HepG2 (cell line): ENCODE data around the gene PRM2. TPM values are rescaled to one million over a fixed set of nuclear protein-coding genes. Genes with fewer than 3 reads are reported as not detected.

ENCODE experiments used
- BORCS8-MEF2B ChIP-seq: sonication (generic); formaldehyde crosslinking; IDR thresholded peaks from 2 replicates; pipeline ENCODE4 v1.8.0; 2022; ENCODE audit warnings: mild to moderate bottlenecking, missing genetic modification reagents
- KDM2A ChIP-seq: sonication (generic); formaldehyde crosslinking; IDR thresholded peaks from 2 replicates; pipeline ENCODE4 v1.4.0; 2020; ENCODE audit warnings: low read depth, missing genetic modification reagents, borderline replicate concordance
- ONECUT2 ChIP-seq: sonication (generic); formaldehyde crosslinking; IDR thresholded peaks from 2 replicates; pipeline ENCODE4 v1.4.0; 2020; ENCODE audit warnings: missing genetic modification reagents
- POLR2A ChIP-seq, 2 experiments: IDR thresholded peaks; 2 replicates each; pipeline ENCODE4 v1.6.1; 2011; ENCODE audit warnings: low read depth in 2 of 2, low read length in 2 of 2, mild to moderate bottlenecking in 1 of 2, moderate library complexity in 1 of 2; ENCODE audit not compliant: insufficient read depth in 1 of 2
- U2AF1 ChIP-seq: fragments of 200-400 bp; formaldehyde crosslinking; optimal IDR thresholded peaks from 2 replicates; pipeline ENCODE3; 2017; ENCODE audit warnings: mild to moderate bottlenecking, low read depth, low read length
- ZBTB3 ChIP-seq: sonication (generic); formaldehyde crosslinking; IDR thresholded peaks from 2 replicates; pipeline ENCODE4 v1.4.0; 2020; ENCODE audit warnings: low read depth, mild to moderate bottlenecking, moderate library complexity, missing genetic modification reagents, borderline replicate concordance
- polyA plus RNA-seq, 8 experiments: library from polyadenylated mRNA; depleted of rRNA in 3 of 8; stranded (reverse) in 7 of 8; unstranded in 1 of 8; fragments of >200 nt; fragmentation: Illumina TruSeq in 4 of 8; extraction: Trizol in 4 of 8; gene quantifications; 2 replicates each; pipeline versions ENCODE4 v1.2.1 to v1.2.3, GENCODE V29; 2011 to 2016; ENCODE audit warnings: low read depth in 4 of 8, missing spikeins in 1 of 8, mixed read lengths in 1 of 8; ENCODE audit not compliant: insufficient read depth in 1 of 8
- total RNA-seq, 5 experiments: library from RNA; depleted of rRNA; stranded (reverse); fragments of >200 nt; fragmentation: Illumina TruSeq; extraction: Trizol; gene quantifications; 2 replicates each; pipeline ENCODE4 v1.2.3, GENCODE V29; 2016; ENCODE audit warnings: low read depth in 1 of 5
- TF ChIP-seq, protein P1 (sequence below): sonication (generic); formaldehyde crosslinking; IDR thresholded peaks from 2 replicates; pipeline ENCODE4 v1.4.0; 2020; ENCODE audit warnings: mild to moderate bottlenecking, missing genetic modification reagents
- TF ChIP-seq, protein P2 (sequence below): sonication (generic); formaldehyde crosslinking; IDR thresholded peaks from 2 replicates; pipeline ENCODE4 v1.4.0; 2020; ENCODE audit warnings: mild to moderate bottlenecking, missing genetic modification reagents
- TF ChIP-seq, protein P3 (sequence below): sonication (generic); formaldehyde crosslinking; IDR thresholded peaks from 2 replicates; pipeline ENCODE4 v1.5.1; 2020; ENCODE audit warnings: mild to moderate bottlenecking, missing genetic modification reagents, borderline replicate concordance
- TF ChIP-seq, protein P4 (sequence below): fragments of 450-650 bp; IDR thresholded peaks from 2 replicates; pipeline ENCODE4 v1.6.1; 2017; ENCODE audit warnings: mild to moderate bottlenecking

PRM2 gene
- total and polyA plus RNA-seq, 2 of the 13 experiments (the other 11 are each of a cell fraction or from before 2014, with no cell fraction given), result 0.54 TPM; not detected in 1

DNA sequence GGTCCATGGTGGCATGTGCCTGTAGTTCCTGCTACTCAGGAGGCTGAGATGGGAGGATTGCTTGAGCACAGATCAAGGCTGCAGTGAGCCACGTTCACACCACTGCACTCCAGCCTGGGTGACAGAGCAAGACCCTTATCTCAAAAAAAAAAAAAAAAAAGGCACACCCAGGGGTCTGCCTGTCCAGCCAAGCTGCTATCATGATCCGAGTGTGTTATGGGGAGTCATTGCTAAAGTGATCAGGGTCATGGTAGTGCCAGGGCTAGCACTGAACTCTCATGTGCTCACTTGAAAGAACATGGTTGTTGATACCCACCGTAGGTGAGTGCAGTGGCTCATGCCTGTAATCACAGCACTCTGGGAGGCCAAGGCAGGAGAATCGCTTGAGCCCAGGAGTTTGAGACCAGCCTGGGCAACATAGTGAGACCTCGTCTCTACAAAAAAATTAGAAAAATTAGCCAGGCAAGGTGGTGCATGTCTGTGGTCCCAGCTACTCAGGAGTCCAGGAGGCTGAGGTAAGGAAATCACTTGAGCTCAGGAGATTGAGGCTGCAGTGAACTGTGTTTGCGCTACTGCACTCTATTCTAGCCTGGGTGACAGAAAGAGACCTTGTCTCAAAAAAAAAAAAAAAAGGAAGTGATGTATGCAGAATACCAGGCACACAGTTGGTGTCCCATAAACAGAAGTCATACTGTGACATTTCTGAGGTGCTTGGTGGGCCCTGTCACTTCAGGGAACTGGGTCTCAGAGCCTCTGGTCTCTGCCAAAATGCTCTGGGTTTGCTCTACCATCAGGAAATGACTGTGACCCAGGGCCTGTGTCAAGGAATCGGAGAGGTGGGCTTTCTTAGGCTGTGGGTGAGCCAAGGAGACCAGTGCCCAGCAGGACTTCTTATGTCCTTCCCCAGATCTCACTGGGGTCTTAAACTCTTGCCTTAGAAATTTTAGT lies 2.7 kb upstream of the PRM2 start (continued):
- TF ChIP-seq, protein P1, sequence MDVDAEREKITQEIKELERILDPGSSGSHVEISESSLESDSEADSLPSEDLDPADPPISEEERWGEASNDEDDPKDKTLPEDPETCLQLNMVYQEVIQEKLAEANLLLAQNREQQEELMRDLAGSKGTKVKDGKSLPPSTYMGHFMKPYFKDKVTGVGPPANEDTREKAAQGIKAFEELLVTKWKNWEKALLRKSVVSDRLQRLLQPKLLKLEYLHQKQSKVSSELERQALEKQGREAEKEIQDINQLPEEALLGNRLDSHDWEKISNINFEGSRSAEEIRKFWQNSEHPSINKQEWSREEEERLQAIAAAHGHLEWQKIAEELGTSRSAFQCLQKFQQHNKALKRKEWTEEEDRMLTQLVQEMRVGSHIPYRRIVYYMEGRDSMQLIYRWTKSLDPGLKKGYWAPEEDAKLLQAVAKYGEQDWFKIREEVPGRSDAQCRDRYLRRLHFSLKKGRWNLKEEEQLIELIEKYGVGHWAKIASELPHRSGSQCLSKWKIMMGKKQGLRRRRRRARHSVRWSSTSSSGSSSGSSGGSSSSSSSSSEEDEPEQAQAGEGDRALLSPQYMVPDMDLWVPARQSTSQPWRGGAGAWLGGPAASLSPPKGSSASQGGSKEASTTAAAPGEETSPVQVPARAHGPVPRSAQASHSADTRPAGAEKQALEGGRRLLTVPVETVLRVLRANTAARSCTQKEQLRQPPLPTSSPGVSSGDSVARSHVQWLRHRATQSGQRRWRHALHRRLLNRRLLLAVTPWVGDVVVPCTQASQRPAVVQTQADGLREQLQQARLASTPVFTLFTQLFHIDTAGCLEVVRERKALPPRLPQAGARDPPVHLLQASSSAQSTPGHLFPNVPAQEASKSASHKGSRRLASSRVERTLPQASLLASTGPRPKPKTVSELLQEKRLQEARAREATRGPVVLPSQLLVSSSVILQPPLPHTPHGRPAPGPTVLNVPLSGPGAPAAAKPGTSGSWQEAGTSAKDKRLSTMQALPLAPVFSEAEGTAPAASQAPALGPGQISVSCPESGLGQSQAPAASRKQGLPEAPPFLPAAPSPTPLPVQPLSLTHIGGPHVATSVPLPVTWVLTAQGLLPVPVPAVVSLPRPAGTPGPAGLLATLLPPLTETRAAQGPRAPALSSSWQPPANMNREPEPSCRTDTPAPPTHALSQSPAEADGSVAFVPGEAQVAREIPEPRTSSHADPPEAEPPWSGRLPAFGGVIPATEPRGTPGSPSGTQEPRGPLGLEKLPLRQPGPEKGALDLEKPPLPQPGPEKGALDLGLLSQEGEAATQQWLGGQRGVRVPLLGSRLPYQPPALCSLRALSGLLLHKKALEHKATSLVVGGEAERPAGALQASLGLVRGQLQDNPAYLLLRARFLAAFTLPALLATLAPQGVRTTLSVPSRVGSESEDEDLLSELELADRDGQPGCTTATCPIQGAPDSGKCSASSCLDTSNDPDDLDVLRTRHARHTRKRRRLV (CRISPR knock-in tag), result no peak
- TF ChIP-seq KDM2A (CRISPR knock-in tag), result peak; percentile 41; the same call in 1 of the 2 replicates
- TF ChIP-seq, protein P2, sequence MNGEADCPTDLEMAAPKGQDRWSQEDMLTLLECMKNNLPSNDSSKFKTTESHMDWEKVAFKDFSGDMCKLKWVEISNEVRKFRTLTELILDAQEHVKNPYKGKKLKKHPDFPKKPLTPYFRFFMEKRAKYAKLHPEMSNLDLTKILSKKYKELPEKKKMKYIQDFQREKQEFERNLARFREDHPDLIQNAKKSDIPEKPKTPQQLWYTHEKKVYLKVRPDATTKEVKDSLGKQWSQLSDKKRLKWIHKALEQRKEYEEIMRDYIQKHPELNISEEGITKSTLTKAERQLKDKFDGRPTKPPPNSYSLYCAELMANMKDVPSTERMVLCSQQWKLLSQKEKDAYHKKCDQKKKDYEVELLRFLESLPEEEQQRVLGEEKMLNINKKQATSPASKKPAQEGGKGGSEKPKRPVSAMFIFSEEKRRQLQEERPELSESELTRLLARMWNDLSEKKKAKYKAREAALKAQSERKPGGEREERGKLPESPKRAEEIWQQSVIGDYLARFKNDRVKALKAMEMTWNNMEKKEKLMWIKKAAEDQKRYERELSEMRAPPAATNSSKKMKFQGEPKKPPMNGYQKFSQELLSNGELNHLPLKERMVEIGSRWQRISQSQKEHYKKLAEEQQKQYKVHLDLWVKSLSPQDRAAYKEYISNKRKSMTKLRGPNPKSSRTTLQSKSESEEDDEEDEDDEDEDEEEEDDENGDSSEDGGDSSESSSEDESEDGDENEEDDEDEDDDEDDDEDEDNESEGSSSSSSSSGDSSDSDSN (CRISPR knock-in tag), result peak; percentile 66; the same call in 1 of the 2 replicates
- no peak for TF ChIP-seq ONECUT2
- peak; percentile 53 for TF ChIP-seq U2AF1
- TF ChIP-seq, protein P3, sequence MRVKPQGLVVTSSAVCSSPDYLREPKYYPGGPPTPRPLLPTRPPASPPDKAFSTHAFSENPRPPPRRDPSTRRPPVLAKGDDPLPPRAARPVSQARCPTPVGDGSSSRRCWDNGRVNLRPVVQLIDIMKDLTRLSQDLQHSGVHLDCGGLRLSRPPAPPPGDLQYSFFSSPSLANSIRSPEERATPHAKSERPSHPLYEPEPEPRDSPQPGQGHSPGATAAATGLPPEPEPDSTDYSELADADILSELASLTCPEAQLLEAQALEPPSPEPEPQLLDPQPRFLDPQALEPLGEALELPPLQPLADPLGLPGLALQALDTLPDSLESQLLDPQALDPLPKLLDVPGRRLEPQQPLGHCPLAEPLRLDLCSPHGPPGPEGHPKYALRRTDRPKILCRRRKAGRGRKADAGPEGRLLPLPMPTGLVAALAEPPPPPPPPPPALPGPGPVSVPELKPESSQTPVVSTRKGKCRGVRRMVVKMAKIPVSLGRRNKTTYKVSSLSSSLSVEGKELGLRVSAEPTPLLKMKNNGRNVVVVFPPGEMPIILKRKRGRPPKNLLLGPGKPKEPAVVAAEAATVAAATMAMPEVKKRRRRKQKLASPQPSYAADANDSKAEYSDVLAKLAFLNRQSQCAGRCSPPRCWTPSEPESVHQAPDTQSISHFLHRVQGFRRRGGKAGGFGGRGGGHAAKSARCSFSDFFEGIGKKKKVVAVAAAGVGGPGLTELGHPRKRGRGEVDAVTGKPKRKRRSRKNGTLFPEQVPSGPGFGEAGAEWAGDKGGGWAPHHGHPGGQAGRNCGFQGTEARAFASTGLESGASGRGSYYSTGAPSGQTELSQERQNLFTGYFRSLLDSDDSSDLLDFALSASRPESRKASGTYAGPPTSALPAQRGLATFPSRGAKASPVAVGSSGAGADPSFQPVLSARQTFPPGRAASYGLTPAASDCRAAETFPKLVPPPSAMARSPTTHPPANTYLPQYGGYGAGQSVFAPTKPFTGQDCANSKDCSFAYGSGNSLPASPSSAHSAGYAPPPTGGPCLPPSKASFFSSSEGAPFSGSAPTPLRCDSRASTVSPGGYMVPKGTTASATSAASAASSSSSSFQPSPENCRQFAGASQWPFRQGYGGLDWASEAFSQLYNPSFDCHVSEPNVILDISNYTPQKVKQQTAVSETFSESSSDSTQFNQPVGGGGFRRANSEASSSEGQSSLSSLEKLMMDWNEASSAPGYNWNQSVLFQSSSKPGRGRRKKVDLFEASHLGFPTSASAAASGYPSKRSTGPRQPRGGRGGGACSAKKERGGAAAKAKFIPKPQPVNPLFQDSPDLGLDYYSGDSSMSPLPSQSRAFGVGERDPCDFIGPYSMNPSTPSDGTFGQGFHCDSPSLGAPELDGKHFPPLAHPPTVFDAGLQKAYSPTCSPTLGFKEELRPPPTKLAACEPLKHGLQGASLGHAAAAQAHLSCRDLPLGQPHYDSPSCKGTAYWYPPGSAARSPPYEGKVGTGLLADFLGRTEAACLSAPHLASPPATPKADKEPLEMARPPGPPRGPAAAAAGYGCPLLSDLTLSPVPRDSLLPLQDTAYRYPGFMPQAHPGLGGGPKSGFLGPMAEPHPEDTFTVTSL (CRISPR knock-in tag), result no peak
- TF ChIP-seq, protein P4, sequence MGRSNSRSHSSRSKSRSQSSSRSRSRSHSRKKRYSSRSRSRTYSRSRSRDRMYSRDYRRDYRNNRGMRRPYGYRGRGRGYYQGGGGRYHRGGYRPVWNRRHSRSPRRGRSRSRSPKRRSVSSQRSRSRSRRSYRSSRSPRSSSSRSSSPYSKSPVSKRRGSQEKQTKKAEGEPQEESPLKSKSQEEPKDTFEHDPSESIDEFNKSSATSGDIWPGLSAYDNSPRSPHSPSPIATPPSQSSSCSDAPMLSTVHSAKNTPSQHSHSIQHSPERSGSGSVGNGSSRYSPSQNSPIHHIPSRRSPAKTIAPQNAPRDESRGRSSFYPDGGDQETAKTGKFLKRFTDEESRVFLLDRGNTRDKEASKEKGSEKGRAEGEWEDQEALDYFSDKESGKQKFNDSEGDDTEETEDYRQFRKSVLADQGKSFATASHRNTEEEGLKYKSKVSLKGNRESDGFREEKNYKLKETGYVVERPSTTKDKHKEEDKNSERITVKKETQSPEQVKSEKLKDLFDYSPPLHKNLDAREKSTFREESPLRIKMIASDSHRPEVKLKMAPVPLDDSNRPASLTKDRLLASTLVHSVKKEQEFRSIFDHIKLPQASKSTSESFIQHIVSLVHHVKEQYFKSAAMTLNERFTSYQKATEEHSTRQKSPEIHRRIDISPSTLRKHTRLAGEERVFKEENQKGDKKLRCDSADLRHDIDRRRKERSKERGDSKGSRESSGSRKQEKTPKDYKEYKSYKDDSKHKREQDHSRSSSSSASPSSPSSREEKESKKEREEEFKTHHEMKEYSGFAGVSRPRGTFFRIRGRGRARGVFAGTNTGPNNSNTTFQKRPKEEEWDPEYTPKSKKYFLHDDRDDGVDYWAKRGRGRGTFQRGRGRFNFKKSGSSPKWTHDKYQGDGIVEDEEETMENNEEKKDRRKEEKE, result no peak
- TF ChIP-seq BORCS8-MEF2B (CRISPR knock-in tag), result peak; percentile 86
- 0 out of 2 replicates have a peak, but pooled peaks have one; percentile 58 for TF ChIP-seq ZBTB3 (CRISPR knock-in tag)
- TF ChIP-seq POLR2A (IDR thresholded peaks at IDR 0.05; ENCODE audit: insufficient read depth in 1 of 2, low read depth in 2 of 2, low read length in 2 of 2), result peak in 1 of 2 experiments; percentile 49; a peak in 2 of 4 replicates
